B cell (primary cell): ENCODE measurements around the gene HSD11B1. TPM values are rescaled to one million over a fixed set of nuclear protein-coding genes. Genes with fewer than 3 reads are reported as not detected.

Experiments used
- ATAC-seq: fragments of 200-7000 bp; cut with Tn5 transposase; one replicate; pipeline ENCODE4 v1.10.0; 2021; ENCODE audit warnings: low read depth, mild to moderate bottlenecking, moderate number of reproducible peaks, moderate library complexity
- CTCF ChIA-PET: fragments of 350-600 bp; sonication (Branson Sonifier 250); formaldehyde crosslinking; loops from one replicate; lab custom pipeline; 2021; ENCODE audit warnings: antibody characterized with exemption, inconsistent platforms; lab: Charles Lee
- POLR2A ChIA-PET: fragments of 350-600 bp; sonication (Branson Sonifier 250); formaldehyde crosslinking; loops from one replicate; lab custom pipeline; 2021; ENCODE audit warnings: antibody characterized with exemption; lab: Charles Lee
- DNase-seq: peaks from one replicate; pipeline ENCODE4 v3.0.0; 2013
- H2AFZ ChIP-seq: 2 replicates; pipeline ENCODE4 v1.6.1; 2012; ENCODE audit warnings: mild to moderate bottlenecking, low read depth, low read length; ENCODE audit not compliant: insufficient read depth, poor library complexity, severe bottlenecking
- H3K27ac ChIP-seq, 2 donors: 1 replicate in 1 of 2; 2 replicates in 1 of 2; pipeline ENCODE4 v1.5.1; 2012 to 2013; ENCODE audit warnings: low read length in 2 of 2, mild to moderate bottlenecking in 2 of 2, moderate library complexity in 1 of 2
- H3K27me3 ChIP-seq, 4 experiments: fragments of 200-600 bp in 1 of 4; sonication (generic) in 1 of 4; replicated peaks in 1 of 4; 1 replicate in 2 of 4; 2 replicates in 2 of 4; pipeline versions ENCODE4 v1.6.1 to v1.7.0; 2013 to 2016; ENCODE audit warnings: low read length in 3 of 4, mild to moderate bottlenecking in 2 of 4, mixed read lengths in 1 of 4, moderate library complexity in 1 of 4; ENCODE audit not compliant: insufficient read depth in 4 of 4, control insufficient read depth in 3 of 4; ENCODE audit errors: control extremely low read depth in 1 of 4
- H3K36me3 ChIP-seq, 2 experiments: replicated peaks in 1 of 2; 1 replicate in 1 of 2; 2 replicates in 1 of 2; pipeline versions ENCODE4 v1.6.1 to v1.7.1; 2013; ENCODE audit warnings: low read length in 1 of 2; ENCODE audit not compliant: insufficient read depth in 2 of 2, control insufficient read depth in 1 of 2; ENCODE audit errors: control extremely low read depth in 1 of 2, extremely low read depth in 1 of 2
- H3K4me1 ChIP-seq, 2 donors: fragments of 200-600 bp in 1 of 2; sonication (generic) in 1 of 2; 1 replicate in 1 of 2; 2 replicates in 1 of 2; pipeline versions ENCODE4 v1.5.1 to v1.6.1; 2013 to 2017; ENCODE audit warnings: low read length in 2 of 2; ENCODE audit not compliant: control insufficient read depth in 2 of 2, insufficient read depth in 2 of 2
- H3K4me2 ChIP-seq: replicated peaks from 2 replicates; pipeline ENCODE3; 2012; ENCODE audit warnings: mild to moderate bottlenecking, low read depth, low read length; ENCODE audit not compliant: poor library complexity, severe bottlenecking
- H3K4me3 ChIP-seq, 5 experiments: fragments of 200-600 bp in 1 of 5; sonication (generic) in 1 of 5; 1 replicate in 3 of 5; 2 replicates in 2 of 5; pipeline versions ENCODE4 v1.5.1 to v1.7.0; 2011 to 2016; ENCODE audit warnings: low read length in 4 of 5, mild to moderate bottlenecking in 4 of 5, low read depth in 2 of 5, control low read depth in 1 of 5, moderate library complexity in 1 of 5; ENCODE audit not compliant: insufficient read depth in 1 of 5; ENCODE audit errors: control extremely low read depth in 1 of 5, extremely low read depth in 1 of 5
- H3K79me2 ChIP-seq: fragments of 200-600 bp; sonication (generic); one replicate; pipeline ENCODE4 v1.6.0; 2016; ENCODE audit warnings: low read length; ENCODE audit not compliant: control insufficient read depth, insufficient read depth
- H3K9ac ChIP-seq: fragments of 200-600 bp; sonication (generic); 2 replicates; pipeline ENCODE4 v1.6.1; 2017; ENCODE audit warnings: mild to moderate bottlenecking, low read length, moderate library complexity
- H3K9me3 ChIP-seq, 3 donors: one replicate each; pipeline versions ENCODE4 v1.6.1 to v1.7.1; 2013; ENCODE audit warnings: low read length in 2 of 3; ENCODE audit not compliant: control insufficient read depth in 2 of 3, insufficient read depth in 1 of 3; ENCODE audit errors: control extremely low read depth in 1 of 3
- H4K20me1 ChIP-seq: 2 replicates; pipeline ENCODE4 v1.6.0; 2012; ENCODE audit warnings: mild to moderate bottlenecking, low read length; ENCODE audit not compliant: insufficient read depth, control insufficient read depth, poor library complexity, severe bottlenecking
- H3K27ac Mint-ChIP-seq: one replicate; pipeline ENCODE4 v1.8.0; 2021; ENCODE audit warnings: mixed read lengths
- H3K27me3 Mint-ChIP-seq: one replicate; pipeline ENCODE4 v1.8.0; 2021; ENCODE audit warnings: mixed read lengths
- H3K4me1 Mint-ChIP-seq: one replicate; pipeline ENCODE4 v1.8.0; 2021; ENCODE audit warnings: mixed read lengths
- H3K4me3 Mint-ChIP-seq: one replicate; pipeline ENCODE4 v1.8.0; 2021; ENCODE audit warnings: mixed read lengths
- H3K9me3 Mint-ChIP-seq: one replicate; pipeline ENCODE4 v1.8.0; 2022; ENCODE audit warnings: mixed read lengths; ENCODE audit not compliant: insufficient read depth
- EZH2 ChIP-seq: IDR thresholded peaks from 2 replicates; pipeline ENCODE4 v1.6.1; 2012; ENCODE audit warnings: borderline replicate concordance, low read depth, mild to moderate bottlenecking, moderate library complexity, low read length; ENCODE audit not compliant: insufficient read depth, poor library complexity, severe bottlenecking
- WGBS: methylation state at CpG from one replicate; pipeline ENCODE4 v1.1.5; 2013; ENCODE audit warnings: missing lambda C conversion rate; ENCODE audit not compliant: insufficient coverage; 5-methylcytosine and 5-hydroxymethylcytosine counted together
- intact Hi-C: fragments of 100-400 bp; cut with micrococcal nuclease; formaldehyde crosslinking; loops from one replicate; pipeline ENCODE4 v1.10.0; 2022
- polyA plus RNA-seq: library from polyadenylated mRNA; depleted of rRNA; stranded (reverse); fragments of >200 nt; gene quantifications from 2 replicates; pipeline ENCODE4 v1.2.3, GENCODE V29; 2012
- total RNA-seq, 2 donors: library from RNA; stranded (reverse); fragments of 120-200 nt in 1 of 2; gene quantifications; 1 replicate in 1 of 2; 2 replicates in 1 of 2; pipeline versions ENCODE4 v1.2.3 to v1.2.4, GENCODE V29; 2013 to 2022
- TF ChIP-seq, protein P1 (sequence below): fragments of 200-600 bp; IDR thresholded peaks from one replicate; pipeline ENCODE4 v1.8.0; 2022; ENCODE audit warnings: antibody characterized with exemption, mild to moderate bottlenecking

HSD11B1 gene
- total and polyA plus RNA-seq, 2 donors (not counting 1 experiment from before 2014, with no cell fraction given), result not detected

GRCh38 chr1:209728466-209728865 lies 23.8 kb downstream of the HSD11B1 start:
- intact Hi-C loops, result no loop called here
- H3K4me3 ChIP-seq, result no peak overlapping the region
- CTCF ChIA-PET, result interaction anchor here (1.0 to 1.2 kb wide), 2 partner anchors 30 to 79 kb away, joined by 3 to 4 read pairs; no protein-coding TSS in a partner anchor
- H3K27me3 ChIP-seq, result no peaks in the 10 kb centered on the region
- no peaks in the 10 kb centered on the region for H3K79me2 ChIP-seq
- 80% methylated on average over 1 of the region's 1 CpG for WGBS
- H3K4me2 ChIP-seq, result no peak overlapping the region
- H3K9me3 ChIP-seq, result no peaks in the 10 kb centered on the region
- Mint-ChIP-seq H3K4me1 (no peaks in the 10 kb centered on the region), H3K27ac (no peak overlapping the region), H3K9me3 (no peaks in the 10 kb centered on the region), H3K27me3 (no peaks in the 10 kb centered on the region), H3K4me3 (no peak overlapping the region)
- no peaks in the 10 kb centered on the region for H3K4me1 ChIP-seq
- TF ChIP-seq EZH2, result no peak
- TF ChIP-seq, protein P1, sequence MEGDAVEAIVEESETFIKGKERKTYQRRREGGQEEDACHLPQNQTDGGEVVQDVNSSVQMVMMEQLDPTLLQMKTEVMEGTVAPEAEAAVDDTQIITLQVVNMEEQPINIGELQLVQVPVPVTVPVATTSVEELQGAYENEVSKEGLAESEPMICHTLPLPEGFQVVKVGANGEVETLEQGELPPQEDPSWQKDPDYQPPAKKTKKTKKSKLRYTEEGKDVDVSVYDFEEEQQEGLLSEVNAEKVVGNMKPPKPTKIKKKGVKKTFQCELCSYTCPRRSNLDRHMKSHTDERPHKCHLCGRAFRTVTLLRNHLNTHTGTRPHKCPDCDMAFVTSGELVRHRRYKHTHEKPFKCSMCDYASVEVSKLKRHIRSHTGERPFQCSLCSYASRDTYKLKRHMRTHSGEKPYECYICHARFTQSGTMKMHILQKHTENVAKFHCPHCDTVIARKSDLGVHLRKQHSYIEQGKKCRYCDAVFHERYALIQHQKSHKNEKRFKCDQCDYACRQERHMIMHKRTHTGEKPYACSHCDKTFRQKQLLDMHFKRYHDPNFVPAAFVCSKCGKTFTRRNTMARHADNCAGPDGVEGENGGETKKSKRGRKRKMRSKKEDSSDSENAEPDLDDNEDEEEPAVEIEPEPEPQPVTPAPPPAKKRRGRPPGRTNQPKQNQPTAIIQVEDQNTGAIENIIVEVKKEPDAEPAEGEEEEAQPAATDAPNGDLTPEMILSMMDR, result no peak
- no peak overlapping the region for H2AFZ ChIP-seq
- ATAC-seq, result no peak
- H4K20me1 ChIP-seq, result no peaks in the 10 kb centered on the region
- no peak for DNase-seq
- no peak overlapping the region for H3K27ac ChIP-seq
- no peaks in the 10 kb centered on the region for H3K36me3 ChIP-seq
- no peak overlapping the region for H3K9ac ChIP-seq
- POLR2A ChIA-PET, result no interaction called here

DNA sequence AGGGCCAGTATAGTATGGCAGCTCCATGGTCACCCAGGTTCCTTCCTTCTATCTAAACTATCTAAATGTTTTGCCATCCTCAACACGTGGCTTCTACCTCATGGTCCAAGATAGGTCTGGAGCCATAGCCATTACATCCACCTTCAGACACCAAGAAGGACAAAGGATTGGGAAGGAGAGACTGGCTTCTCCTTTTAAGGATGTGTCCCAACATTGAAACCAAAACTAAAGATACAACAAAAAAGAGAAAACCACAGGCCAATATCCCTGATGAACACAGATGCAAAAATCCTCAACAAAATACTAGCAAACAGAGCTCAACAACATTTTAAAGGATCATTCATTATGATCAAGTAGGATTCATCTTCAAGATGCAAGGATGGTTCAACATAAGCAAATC lies 24.8 kb downstream of the HSD11B1 start:
- Histone ChIP-seq H3K27ac (no peak overlapping the region), H3K4me3 (no peak overlapping the region), H3K4me2 (no peak overlapping the region), H3K9ac (no peak overlapping the region), H3K79me2 (no peaks in the 10 kb centered on the region), H4K20me1 (no peaks in the 10 kb centered on the region), H3K4me1 (no peaks in the 10 kb centered on the region), H3K27me3 (peaks cover 0 to 3% (median 0%) of the 10 kb centered on the region in 4 experiments), H2AFZ (no peak overlapping the region), H3K9me3 (no peaks in the 10 kb centered on the region), H3K36me3 (no peaks in the 10 kb centered on the region)
- ChIA-PET CTCF (no interaction called here), POLR2A (no interaction called here)
- Mint-ChIP-seq H3K27ac (no peak overlapping the region), H3K27me3 (no peaks in the 10 kb centered on the region), H3K4me1 (no peaks in the 10 kb centered on the region), H3K4me3 (no peak overlapping the region), H3K9me3 (no peaks in the 10 kb centered on the region)
- WGBS, result no CpG with 5 or more reads among the region's 1 CpG
- TF ChIP-seq EZH2, result no peak
- TF ChIP-seq, protein P1, result no peak
- ATAC-seq (no peak), DNase-seq (no peak)
- intact Hi-C loops, result no loop called here
